ENCODE data around the gene CCDC89.

Gene CCDC89

DNA sequence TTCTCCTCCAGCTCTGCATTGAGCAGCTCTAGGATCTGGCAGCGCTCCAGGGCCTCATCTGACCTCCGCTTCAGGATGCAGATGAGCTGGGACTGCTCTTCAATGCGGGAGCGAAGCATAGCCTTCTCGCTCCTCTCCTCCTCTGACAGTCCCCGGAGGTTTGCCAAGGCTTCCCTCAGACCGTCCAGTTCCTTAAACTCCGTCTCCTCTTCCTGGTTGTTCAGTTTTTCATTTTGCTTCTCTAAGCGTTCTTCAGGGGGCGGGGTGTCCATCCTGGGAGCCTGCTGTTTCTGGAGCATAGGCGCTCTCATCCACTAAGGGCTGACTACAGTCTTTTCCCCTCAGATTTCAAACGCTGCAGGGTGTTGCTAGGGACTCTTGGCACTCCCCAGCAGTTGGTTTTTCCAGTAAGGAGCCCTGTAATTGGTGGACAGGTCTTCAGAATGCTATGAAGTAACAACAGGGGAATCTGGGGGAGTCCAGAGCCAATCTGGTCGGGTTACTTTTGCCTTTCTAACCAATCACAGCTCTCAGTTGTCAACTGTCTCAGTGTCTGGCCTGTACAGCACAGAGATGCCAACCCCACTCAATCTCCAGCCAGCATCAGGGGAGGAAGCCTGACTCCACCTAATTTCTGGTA lies at the start of gene CCDC89:
CCDC89 (minus strand) TSS at position 376 of the 640 bp plus-strand sequence; CDS start at position 311, 65 bp downstream.
- no peak for DNase-seq

DNA sequence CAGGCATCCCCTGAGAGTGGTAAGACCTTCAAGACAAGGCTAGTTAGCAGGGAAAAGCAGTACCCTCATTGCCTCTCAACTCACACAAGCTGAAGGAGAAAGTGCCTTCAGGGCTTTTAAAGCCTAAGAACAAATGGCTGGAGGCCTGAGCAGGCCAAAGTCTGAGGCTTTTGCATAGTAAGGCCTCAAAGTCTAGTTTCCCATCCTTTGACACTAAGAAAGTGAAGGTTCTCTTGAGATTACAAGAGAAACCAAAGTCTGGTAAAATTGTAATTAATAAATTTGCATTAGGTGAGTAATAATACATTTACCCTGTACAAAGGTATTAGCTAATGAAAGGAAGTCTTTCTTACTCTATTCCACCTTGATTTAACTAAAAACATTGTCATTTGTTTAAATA lies 47.0 kb upstream of the CCDC89 start:
- DNase-seq = no peak

- no peak for DNase-seq
These were observed 40.4 kb upstream of the CCDC89 start for GRCh38 chr11:85726381-85726780.

- DNase-seq = no peak
These were observed 39.7 kb upstream of the CCDC89 start for GRCh38 chr11:85725510-85726258.

DNA sequence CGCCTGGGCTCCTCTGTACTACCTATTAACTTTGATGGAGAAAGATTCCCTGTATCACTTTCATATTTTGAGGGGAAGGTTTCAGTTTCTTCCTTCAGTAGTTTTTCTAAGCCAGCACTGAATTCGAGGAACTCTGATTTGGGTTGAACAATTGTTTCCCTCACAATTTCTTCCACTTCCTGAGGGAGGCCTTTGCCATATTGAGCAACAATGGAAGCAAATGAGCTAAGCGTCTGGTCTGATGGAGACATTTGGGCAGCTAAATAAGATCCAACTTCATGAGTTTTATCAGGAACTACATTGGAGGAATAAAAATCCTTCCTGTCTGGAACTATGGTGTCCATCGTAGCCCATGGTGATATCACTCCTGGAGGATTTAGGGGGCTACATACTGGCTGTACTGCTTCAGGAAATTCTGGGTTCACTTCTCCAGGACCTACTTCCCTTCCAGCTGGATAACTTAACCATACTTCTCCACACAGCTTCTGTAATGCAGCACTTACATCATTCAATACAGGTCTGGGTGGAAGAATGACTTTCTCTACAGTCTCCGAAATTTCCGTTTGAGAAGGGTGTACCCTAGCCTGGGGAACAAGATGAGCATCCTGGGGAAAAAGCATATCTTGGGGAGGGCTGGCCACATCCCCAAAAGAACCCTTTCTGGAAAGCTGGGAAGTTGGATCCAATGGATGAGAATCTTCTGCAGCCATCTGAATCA lies 38.9 kb upstream of the CCDC89 start:
- no peak for DNase-seq

DNA sequence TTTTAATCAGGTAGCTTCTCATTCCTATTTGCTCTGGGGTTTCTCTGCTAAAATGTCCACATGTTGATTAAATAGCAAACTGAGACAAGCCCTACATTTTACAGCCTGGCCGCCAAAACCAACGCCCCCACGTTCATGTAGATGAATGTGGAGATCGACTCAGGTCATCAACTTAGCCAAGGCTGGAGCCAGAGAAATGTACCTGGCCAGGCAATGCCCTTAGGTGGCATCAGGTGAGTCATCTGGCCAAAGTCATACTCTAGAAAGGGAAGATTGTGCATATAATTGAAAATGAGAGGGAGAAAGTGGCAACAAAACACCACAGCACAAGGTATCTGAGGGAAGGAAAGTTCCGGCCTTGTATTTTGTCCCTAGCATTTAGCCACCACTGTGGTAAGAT lies 37.1 kb upstream of the CCDC89 start:
- no peak for DNase-seq

- DNase-seq = no peak
These were observed 35.2 kb upstream of the CCDC89 start for GRCh38 chr11:85721191-85721590.

DNA sequence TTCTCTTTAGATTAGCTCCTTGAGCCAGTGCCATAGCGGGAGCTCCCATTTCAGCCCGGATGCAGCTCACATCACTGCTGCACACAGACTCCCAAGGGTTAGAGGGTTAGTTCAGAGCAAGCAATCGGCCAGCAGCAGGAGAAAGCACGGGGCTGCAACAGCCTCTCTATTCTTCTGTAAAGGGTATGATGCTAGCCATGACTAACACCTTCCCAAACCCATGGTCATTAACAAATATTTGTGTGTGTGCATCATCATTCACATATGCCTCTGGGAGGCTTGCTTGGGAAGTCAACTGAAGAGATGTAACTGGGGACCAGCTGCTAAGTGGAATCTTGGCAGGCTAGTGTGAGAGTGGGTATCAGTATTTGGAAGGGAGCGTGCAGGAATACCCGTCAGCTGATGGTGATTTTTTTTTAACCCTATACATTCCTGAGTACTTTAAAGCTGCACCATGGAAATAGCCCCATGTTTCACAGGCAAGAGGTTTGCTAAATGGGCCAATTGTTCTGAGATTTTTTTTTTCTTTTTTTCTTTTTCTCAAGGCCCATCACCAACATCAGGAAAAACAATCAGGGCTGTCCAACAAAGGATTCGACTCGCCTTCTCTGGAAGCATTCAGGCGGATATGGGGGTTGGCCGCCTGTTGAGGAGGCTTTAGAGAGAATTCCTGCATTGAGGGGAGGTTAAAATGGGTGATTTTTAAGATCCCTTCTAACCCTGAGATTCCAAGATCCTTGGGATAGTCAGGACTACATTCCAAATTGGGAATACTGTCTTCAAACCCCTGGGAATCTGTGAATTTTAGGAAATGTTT lies 33.2 kb upstream of the CCDC89 start:
- no peak for DNase-seq

GRCh38 chr11:85718126-85718943 lies 32.3 kb upstream of the CCDC89 start:
- no peak for DNase-seq

DNA sequence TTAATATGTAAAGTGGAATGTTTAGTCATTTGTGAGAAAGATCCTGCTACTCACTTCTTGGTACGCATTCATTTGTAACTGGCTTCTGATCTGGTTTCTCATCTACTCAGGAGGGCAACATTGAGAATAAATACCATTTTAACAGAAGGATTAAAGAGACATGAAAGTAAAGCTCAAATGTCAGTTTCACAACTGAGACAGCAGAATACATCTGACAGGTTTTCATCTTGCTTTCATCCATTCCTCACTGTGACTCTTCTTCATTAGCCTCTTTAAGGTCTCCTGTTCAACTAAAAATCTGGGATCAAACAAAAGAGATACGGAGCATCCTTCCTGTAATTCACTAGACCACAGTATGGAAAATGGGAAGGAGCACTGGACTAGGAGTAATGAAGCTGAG lies 31.4 kb upstream of the CCDC89 start:
- no peak for DNase-seq

DNA sequence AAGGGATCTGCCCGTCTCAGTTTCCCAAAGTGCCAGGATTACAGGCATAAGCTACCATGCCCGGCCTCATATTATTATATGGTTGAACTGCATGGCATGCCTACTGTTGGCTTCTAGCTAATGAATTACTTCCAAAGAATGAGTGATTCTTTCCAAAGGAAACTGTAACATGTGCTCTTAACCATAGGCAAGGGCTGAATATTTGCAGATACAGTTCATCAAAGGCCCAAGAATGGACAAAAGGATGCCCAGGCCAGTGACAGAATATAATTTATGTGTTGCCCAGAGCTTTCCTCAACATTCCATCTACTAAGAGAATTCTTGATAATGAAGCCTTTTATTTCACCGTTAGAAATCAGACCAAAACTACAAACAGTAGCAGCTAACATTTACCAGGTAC lies 27.0 kb upstream of the CCDC89 start:
- no peak for DNase-seq

- no peak for DNase-seq
These were observed 24.9 kb upstream of the CCDC89 start for GRCh38 chr11:85710917-85711316.

DNA sequence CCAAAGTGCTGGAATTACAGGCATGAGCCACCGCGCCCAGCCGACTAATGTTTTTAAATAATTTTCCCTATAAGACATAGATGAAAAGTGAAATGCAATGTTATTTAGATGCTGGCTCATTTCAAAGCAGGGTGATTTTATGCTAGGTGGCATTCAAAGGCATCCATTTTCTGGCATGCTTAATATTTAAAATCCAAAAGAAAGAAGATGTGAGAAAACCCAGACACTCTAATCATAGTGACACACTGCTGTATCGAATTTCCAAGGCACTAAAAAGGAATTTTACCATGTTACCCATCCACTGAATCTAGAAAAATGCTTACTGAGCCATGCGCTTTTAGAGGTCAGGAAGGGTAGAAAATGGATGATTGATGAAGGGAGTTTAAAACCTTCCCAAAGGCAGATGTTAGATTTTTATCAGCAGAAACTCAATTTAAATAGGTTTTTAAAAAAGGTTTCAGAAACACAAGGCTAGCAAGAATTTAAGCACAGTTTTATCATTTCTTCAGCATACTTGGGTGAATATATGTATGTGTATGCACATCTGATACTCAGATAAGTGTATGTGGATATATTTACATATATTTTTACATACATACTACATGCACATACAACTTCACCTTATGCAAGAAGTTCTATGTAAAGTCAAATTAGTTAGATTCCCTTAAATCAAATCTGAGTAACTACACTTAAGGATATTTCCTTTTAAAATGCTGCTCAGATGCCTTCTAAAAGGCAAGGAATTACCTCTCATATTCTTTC lies 24.1 kb upstream of the CCDC89 start:
- DNase-seq = no peak

DNA sequence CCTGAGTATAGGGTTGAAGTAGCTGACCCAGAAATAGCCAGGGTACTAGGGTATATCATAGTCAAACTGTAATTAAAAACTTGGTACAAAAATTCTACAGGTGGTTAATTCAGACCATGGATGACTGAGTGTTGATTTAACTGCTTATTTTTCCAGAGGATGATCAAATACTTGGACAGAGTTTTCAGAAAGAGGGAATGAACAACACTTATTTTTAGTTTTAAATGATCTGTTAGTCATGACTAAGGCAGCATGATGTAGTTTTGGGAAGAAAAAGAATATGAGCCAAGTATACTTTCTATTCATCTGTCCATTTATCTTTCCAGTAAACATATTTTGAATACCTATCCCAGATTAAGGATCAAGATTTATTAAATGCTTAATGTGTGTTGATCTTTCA lies 19.8 kb upstream of the CCDC89 start:
- no peak for DNase-seq

GRCh38 chr11:85704967-85705366 lies 19.0 kb upstream of the CCDC89 start:
- no peak for DNase-seq

GRCh38 chr11:85699957-85700741 lies 14.2 kb upstream of the CCDC89 start:
- DNase-seq = peak; percentile 44

DNA sequence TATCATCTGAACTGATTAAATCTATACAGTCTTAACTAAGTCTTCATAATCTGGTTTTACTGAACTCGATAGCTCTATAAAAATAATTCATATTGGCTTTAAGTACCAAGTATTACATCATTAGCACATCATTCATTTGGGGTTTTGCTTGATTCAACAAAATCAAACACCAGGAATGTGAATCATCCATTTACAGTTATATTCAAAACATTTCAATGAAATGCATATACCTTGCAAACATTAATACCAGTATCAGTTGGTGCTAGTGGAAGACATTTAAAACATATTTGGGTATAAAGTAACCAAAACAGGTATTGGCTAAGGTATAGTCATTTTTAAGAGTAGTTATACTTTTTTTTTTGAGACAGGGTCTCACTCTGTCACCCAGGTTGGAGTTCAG lies 12.2 kb upstream of the CCDC89 start:
- DNase-seq = no peak

GRCh38 chr11:85697747-85698146 lies 11.8 kb upstream of the CCDC89 start:
- no peak for DNase-seq

- DNase-seq = no peak
These were observed 9.6 kb upstream of the CCDC89 start for GRCh38 chr11:85695546-85695945.

DNA sequence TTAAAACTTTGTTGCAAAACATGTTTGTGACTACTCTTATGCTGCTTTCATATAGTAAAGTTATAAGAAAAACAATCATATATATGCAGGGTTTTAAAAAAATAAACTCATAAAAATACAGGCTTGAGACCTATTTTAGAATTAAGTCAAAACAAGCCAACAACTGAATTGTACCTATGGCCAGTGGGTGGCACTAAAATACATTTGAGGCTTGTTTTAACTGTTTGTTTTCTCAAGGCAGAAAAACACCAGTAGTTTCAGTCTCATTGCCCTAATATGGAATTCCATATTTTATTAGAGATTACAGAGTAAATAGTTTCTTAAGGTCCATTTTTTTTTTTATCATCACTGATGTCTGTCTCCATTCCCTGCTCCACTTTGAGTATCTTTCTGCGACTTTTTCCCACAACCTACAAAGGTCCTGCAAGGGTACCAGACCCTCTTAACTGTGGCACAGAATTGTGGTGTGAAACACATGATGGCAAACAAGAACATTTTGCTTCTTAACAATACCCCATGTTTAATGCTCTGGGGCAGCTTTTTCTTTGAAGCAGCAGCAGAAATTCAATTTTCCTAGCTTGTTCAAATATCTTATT lies 8.5 kb upstream of the CCDC89 start:
- peak; percentile 60 for DNase-seq

Data from CD4-positive, alpha-beta T cell treated with Interleukin-21 for 1 hour (primary cell).